HG03469 (cell line): ENCODE measurements around the gene TBC1D1.
A peak's percentile ranks its signal among the peaks of the same experiment; 100 is the strongest.

ENCODE experiments used
- ATAC-seq: cut with Tn5 transposase; IDR thresholded peaks from one replicate; pipeline ENCODE4 v1.9.1; 2021; ENCODE audit warnings: mild to moderate bottlenecking, moderate library complexity, moderate number of reproducible peaks; ENCODE audit not compliant: unreplicated experiment

TBC1D1 gene

DNA sequence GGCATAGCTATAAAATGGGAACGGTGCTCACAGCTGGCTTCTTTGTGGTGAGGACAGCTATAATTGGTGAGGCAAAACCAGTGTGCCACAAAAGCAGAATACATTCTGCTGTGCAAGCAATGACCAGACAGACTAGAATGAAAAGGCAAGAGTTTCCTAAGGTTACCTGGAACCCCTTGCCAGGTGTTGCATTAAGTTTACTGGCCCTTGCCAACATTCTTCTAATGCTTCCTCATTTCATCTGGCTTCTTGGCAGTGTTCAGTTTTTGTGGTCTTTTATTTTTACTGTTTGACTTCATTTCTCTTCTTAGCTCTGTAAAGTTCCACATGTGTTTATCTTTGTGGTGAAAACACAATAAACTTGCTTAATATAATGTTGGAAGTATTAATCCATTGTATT, 200.8 kb downstream of the TBC1D1 start:
- ATAC-seq = no peak

GRCh38 chr4:38092701-38093100, 201.8 kb downstream of the TBC1D1 start:
- ATAC-seq = no peak

DNA sequence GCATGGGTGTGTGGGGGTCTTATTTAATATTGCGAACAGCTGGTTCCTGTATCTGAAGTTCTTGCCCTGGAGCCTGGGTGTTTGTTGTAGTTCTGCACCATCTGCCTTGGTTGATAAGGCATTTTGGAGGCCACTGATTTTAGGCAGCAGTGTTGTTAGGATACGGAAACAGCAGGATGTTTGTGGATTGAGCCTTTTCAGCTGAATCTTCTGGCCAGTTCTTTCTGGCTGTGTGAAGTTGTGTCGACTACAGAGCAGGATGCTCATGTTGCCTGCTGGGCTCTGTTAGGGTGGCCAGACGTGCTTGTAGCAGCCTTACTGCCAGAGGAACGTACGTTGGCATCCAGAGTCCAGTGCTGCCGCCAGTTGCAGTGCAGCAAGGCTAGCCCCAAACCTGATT, 203.5 kb downstream of the TBC1D1 start:
- no peak for ATAC-seq

GRCh38 chr4:38095691-38096090, 204.8 kb downstream of the TBC1D1 start:
- ATAC-seq = no peak

- ATAC-seq = no peak
Measured at GRCh38 chr4:38097818-38098217, 206.9 kb downstream of the TBC1D1 start.

DNA sequence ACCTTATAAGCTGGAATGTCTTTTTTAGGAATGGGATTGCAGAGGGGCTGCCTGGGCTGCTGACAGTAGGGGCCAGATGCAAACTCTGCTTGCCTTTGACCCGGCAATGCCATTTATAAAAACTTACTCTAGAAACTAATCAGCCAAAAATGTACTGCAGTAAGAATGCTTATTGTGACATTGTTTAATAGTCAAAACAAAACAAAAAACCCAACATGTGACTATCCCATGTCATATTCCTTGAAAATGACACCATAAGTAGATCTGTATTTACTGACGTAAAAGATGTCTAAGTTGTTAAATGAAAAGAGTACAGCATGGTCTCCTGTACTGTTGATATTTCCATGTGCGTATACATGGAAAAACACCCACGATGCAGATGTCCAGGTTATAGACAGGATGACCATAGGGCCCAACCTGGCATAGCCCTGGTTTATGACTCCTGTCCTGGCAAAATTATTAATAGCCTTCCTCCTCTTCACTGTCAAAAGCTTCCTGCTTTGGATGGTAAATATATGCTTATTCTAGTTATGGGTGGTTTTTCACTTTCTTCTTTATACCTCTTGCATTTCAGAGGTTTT, 208.2 kb downstream of the TBC1D1 start:
- ATAC-seq = no peak

GRCh38 chr4:38099908-38100407, 209.1 kb downstream of the TBC1D1 start:
- no peak for ATAC-seq

DNA sequence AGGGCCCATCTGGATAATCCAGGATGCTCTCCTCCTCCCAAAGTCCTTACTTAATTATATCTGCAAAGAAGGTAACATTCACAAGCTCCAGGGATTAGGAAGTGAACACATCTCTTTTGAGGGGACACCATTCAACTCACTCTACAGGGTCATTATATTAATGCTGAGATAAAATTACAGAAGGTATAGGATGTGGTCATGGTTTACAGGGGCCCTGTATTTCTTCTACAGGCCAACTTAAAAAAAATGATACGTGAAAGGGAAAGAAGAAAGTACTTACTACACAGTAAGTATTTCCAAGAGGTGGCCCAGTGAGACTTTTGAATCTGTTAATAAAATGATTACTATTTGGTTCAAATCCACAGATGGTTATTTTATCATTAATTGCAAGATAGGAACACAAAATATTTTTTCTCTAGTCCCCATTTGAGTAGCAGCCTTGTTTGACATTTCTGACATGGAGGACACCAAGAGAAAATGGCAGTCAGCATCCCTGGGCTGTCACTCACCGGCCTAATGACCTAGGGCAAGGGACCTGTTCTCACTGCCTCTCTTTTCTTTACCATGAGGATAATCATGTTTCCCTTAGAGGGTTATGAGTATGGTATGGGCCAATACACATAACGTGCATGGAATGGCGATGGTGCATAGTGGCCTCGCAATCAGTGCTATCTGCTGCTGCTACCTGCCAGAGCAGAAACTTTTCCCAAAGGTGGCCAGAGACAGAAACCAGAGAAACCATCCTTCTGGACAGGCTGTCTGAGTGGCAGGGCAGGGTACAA, 209.8 kb downstream of the TBC1D1 start:
- no peak for ATAC-seq

DNA sequence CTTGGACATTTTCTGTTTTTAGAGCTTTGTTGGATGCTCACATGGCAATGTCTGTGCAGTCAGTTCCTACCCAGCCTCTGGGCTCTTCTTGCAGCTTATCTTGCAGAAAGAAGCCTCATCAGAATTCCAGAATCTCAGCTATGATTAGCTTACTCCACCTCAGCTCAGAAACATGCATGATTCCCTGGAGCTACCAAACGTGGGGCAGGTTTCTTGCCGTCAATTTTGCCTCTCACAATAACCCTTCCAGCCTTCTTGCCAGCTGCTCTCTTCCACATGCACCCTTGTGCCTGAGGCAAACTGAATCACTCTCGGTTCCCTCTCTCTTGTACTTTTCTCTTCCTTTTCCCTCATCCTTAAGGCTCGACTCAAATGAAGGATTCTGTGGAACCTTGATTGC, 210.7 kb downstream of the TBC1D1 start:
- no peak for ATAC-seq

- no peak for ATAC-seq
Measured at GRCh38 chr4:38102957-38103588, 212.2 kb downstream of the TBC1D1 start.

DNA sequence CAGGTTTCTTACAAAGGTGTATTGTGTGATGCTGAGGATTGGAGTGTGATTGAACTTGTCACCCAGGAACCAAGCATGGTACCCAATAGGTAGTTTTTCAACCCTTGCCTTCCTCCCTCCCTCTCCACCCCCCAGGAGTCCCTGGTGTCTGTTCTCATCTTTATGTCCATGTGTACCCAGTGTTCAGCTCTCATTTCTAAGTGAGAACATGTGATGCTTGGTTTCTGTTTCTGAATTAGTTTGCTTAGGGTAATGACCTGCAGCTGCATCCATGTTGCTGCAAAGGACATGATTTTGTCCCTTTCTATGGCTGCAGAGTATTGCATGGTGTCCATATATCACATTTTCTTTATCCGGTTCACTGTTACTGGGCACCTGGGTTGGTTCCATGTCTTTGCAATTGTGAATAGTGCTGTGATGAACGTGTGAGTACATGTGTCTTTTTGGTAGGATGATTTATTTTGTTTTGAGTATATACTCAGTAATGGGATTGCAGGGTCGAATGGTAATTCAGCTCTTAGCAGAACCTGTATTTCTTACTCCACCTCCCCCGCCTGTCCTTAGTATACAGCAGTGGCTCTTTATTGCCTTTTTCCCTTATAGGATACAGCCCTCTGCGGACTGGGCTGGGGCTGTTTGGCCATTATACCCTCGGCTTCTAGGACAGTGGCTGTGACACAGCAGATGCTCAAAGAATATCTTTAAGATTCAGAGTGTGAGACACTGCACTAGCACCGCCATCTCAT, 214.8 kb downstream of the TBC1D1 start:
- ATAC-seq = peak; percentile 78

- no peak for ATAC-seq
Measured at GRCh38 chr4:38106311-38106710, 215.4 kb downstream of the TBC1D1 start.

DNA sequence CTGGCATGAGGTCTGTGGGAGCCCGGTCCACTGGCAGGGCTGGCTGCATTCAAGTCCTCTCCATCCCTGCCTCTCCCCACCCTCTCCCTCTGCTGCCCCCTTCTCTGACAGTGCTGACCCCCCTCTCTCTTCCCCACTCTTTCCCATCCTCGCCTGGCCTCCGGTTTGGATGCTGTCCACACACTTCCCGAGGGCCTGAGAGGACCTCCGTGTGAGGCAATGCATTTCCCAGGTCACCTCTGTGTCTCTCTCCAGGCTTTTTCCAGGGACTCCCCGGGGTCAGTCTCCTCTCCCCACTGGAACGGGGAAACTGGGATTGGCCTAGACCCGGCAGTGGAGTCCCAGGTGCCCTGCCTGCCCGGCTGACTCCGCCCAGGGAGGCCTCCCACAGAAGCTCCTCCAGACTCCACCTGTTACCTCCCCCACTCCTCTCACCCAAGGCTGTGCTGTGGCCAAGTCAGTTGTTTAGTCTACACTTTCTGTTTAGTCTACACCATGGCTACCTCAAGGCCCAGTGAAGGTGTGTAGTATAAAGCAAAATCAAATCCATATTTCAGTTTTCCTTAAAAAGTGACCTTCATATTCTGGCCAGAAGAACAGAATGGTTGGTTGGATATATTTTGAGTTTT, 216.1 kb downstream of the TBC1D1 start:
- no peak for ATAC-seq

GRCh38 chr4:38107818-38108217, 216.9 kb downstream of the TBC1D1 start:
- ATAC-seq = no peak

- ATAC-seq = no peak
Measured at GRCh38 chr4:38109370-38109769, 218.5 kb downstream of the TBC1D1 start.

GRCh38 chr4:38109896-38110295, 219.0 kb downstream of the TBC1D1 start:
- ATAC-seq = no peak

- no peak for ATAC-seq
Measured at GRCh38 chr4:38111024-38111423, 220.1 kb downstream of the TBC1D1 start.

- no peak for ATAC-seq
Measured at GRCh38 chr4:38111717-38112116, 220.8 kb downstream of the TBC1D1 start.

DNA sequence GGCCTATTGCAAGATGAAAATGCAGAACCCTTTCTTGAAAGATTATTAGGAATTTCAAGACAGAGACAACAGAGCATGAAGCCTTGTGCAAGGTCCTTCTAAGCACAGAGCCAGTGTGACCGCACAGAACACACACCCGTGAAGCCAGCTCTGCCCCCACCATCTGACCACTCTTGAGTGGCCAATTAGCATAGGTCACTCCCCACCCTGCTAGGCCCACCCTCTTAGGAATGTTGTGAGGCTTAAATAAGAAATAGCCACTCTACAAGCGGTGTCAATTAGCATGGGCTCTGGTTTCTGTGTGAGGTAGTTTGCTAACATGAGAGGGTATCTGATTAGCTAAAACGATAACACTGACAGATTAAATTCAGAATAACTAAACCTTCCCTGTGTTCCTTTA, 222.2 kb downstream of the TBC1D1 start:
- no peak for ATAC-seq

DNA sequence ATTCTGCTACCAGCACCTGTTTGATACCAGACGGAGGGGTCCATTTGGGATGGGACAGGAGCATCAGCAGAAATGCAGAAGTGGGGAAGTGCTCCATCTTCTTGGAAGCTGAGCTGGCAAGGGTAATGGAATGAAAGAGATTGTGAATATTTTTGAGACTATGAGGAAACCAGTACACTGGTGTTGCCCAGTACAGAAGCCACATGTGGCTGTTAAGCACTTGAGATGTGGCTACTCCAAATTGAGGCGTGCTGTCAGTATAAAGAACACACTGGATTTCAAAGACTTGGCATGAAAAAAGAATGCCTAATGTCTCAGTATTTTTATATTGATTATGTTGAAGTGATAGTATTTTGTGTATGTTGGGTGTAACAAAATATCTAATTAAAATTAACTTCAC, 222.7 kb downstream of the TBC1D1 start:
- ATAC-seq = no peak
